HG02763 (cell line): ENCODE results near the gene FRYL.
"Not testable (repeated sequence)": the region's sequence is repeated elsewhere in the genome, so short reads cannot be mapped to it uniquely, and the experiment has no call there.

Source experiments
- ATAC-seq: cut with Tn5 transposase; IDR thresholded peaks from one replicate; pipeline ENCODE4 v1.9.1; 2021; ENCODE audit warnings: mild to moderate bottlenecking, moderate library complexity; ENCODE audit not compliant: unreplicated experiment

Gene FRYL

GRCh38 chr4:48748949-48749596, 31.0 kb downstream of the FRYL start:
- ATAC-seq: no peak

- no peak for ATAC-seq
Observed at GRCh38 chr4:48746608-48747362, 33.3 kb downstream of the FRYL start.

- ATAC-seq: not testable (repeated sequence)
Observed at GRCh38 chr4:48745223-48745622, 34.9 kb downstream of the FRYL start.

GRCh38 chr4:48742412-48742811, 37.7 kb downstream of the FRYL start:
- ATAC-seq: no peak

- ATAC-seq: peak; percentile 63
Observed at GRCh38 chr4:48739560-48740019, 40.5 kb downstream of the FRYL start.

GRCh38 chr4:48738856-48739255, 41.2 kb downstream of the FRYL start:
- ATAC-seq: no peak

- ATAC-seq: not testable (repeated sequence)
Observed at GRCh38 chr4:48728906-48729496, 51.1 kb downstream of the FRYL start.

GRCh38 chr4:48727666-48728459, 52.2 kb downstream of the FRYL start:
- no peak for ATAC-seq

- ATAC-seq: no peak
Observed at GRCh38 chr4:48725414-48725813, 54.7 kb downstream of the FRYL start.

- no peak for ATAC-seq
Observed at GRCh38 chr4:48722509-48723446, 57.3 kb downstream of the FRYL start.

- no peak for ATAC-seq
Observed at GRCh38 chr4:48720459-48720858, 59.6 kb downstream of the FRYL start.

- ATAC-seq: no peak
Observed at GRCh38 chr4:48718818-48719465, 61.1 kb downstream of the FRYL start.

GRCh38 chr4:48716285-48716684, 63.8 kb downstream of the FRYL start:
- not testable (repeated sequence) for ATAC-seq

GRCh38 chr4:48710446-48711209, 69.5 kb downstream of the FRYL start:
- no peak for ATAC-seq

- ATAC-seq: no peak
Observed at GRCh38 chr4:48709901-48710300, 70.2 kb downstream of the FRYL start.

- ATAC-seq: no peak
Observed at GRCh38 chr4:48708610-48709009, 71.5 kb downstream of the FRYL start.

GRCh38 chr4:48706736-48707135, 73.3 kb downstream of the FRYL start:
- ATAC-seq: no peak

- ATAC-seq: no peak
Observed at GRCh38 chr4:48705609-48706008, 74.5 kb downstream of the FRYL start.
